ENCODE measurements around the gene SERPINH1.

Gene SERPINH1

GRCh38 chr11:75533896-75534258, 28.2 kb upstream of the SERPINH1 start:
- DNase-seq, result no peak

DNA sequence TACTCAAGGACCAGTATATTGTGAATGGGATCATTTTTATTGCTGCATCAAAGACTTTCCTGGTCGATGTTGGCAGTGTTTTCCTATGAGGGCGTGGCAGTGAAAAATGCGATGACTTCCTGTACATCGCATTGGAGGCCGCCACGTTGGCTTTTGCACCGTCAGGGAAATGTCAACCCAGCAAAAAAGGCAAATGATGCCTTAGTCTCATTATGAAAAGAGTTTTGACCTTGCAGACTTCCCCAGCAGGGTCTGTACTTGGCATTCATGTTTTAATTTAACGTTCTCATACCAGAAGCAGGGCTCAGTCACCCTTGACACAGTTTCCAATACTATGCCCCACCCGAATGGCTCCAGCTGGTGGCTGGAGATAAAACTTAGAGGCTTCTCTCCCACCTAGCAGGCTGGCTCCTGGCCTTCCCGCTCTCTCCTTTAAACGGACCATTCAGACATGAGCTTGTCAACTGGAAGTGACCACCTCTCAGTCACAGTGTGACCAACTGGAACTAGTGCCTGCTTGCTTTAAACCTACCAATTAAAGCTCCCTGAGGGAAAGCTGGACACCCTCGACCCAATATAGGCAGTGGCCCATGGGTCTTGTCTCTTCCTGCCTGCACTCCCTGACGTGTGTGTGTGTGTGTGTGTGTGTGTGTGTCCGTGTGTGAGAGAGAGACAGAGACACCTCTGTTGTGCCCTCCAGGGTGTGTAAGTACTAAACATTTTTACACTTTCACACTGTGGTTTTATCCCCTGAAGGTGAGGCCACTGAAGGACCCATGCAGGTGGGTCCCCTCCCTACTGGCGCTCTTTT, 27.6 kb upstream of the SERPINH1 start:
- no peak for DNase-seq

DNA sequence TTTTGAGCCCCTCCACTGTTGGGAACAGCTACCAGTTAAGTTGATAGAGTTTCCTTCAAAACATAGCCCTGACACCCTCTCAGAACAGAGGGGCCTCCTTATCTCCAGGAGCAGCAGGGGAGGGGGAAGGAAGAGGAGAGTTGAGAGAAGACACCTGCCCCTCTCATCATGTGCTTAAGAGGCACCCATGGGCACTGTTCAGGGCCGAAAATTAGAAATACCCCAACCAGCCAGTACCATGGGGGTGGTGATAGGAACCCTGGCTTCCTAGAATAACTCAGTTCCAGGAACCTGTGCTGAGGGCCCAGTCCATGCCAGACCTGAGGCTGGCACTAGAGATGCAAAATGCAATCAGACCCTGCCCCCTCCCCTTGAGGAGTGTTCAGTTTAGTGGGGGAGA, 27.0 kb upstream of the SERPINH1 start:
- no peak for DNase-seq

- DNase-seq, result peak; percentile 16
Measured at GRCh38 chr11:75536786-75537641, 25.0 kb upstream of the SERPINH1 start.

- no peak for DNase-seq
Measured at GRCh38 chr11:75537740-75538139, 24.3 kb upstream of the SERPINH1 start.

GRCh38 chr11:75538150-75538942, 23.7 kb upstream of the SERPINH1 start:
- DNase-seq, result no peak

- DNase-seq, result no peak
Measured at GRCh38 chr11:75539459-75540334, 22.4 kb upstream of the SERPINH1 start.

- DNase-seq, result no peak
Measured at GRCh38 chr11:75541193-75542087, 20.6 kb upstream of the SERPINH1 start.

GRCh38 chr11:75542088-75542438, 20.0 kb upstream of the SERPINH1 start:
- no peak for DNase-seq

DNA sequence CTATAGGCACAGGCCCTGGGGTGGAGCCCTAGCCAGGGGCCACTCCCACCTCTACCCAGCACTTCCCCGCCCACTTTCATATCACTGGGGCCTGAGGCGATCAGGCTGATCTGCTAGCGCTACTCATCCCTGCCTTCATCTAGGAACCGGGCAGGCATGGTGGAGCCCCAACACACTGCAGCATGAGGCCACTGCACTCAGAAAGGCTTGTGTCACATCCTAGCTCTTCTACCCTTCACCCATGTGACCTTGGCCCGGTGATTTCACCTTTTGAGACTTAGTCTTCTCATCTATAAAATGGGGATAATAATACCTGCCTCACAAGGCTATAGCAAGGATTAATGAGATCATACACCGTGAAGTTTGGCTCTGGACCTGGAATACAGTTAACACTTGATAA, 18.2 kb upstream of the SERPINH1 start:
- no peak for DNase-seq

GRCh38 chr11:75547177-75547576, 14.9 kb upstream of the SERPINH1 start:
- no peak for DNase-seq

DNA sequence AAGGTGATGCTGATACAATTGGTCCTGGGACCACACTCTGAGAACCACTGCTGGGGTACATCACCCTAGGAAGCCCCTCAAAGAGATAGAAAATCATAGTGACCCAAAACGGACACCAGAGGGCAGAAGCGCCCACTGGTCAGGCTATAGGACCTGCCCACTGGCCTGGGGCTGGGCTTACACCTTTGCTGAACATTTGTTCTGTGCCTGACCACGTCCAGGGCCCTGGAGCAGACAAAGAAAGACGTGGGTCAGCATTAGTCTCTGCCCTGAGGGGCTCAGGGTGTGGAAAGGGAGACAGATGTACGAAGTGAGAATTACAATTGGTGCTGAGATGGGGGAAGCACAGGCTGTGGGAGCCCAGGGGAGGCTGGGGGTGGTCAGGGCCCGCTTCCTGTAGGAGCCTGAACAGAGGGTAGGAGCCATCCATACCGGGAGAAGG, 14.4 kb upstream of the SERPINH1 start:
- no peak for DNase-seq

- no peak for DNase-seq
Measured at GRCh38 chr11:75548595-75549272, 13.3 kb upstream of the SERPINH1 start.

- DNase-seq, result no peak
Measured at GRCh38 chr11:75549370-75549958, 12.6 kb upstream of the SERPINH1 start.

GRCh38 chr11:75553182-75553581, 8.9 kb upstream of the SERPINH1 start:
- DNase-seq, result no peak

DNA sequence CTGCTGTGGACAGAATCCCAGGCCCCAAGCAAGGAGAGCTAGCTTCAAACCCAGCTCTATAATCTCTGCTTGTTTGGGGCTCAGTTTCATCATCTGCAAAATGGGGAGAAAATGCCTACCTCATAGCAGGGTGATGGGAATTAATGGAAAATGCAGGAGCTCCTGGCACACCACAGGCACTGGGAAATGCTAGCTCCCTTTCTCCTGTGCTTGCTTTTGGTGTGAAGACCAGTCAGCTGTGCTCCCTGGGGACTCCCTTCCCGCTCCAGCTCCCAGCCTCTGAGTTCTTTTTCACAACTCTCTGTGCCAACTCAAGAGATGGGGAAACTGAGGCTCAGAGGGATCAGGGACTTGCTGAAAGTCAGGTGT, 8.2 kb upstream of the SERPINH1 start:
- DNase-seq, result no peak

DNA sequence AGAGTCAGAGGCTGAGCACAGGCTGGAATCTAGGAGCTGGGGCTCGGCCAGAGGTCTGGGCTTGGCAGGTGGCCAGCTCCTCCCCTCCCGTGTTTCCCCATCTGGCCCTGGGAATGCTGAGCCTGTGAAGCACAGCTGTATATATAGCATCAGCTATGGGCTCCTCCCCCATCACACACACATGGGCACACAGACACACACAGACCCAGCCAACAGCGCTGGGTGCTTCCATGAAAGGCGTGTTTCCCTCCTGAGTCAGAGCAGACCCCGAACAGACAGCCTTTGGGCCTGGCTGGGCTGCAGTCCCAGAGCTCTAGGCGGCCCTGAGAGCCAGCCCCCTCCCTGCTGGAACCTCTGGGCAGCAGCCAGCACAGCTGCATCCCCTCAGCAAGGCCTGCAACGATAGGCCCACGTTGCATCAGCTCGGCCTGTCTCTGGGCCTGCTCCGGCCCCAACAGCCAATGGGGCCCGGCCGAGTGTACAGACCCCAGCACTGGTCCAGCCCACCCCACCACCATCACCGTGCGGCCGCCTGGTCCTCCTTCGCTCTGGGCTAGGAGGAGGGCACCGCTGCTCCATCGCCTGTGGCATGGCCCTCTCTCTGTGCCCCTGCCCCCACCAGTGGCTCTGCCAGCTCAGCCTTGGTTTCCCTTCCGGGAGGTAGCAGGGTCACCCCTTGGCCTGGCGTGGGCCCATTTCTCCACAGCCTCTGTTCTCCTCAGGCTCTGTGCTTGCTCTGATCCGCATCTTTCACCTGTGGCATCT, 7.6 kb upstream of the SERPINH1 start:
- DNase-seq, result no peak

GRCh38 chr11:75555079-75555811, 6.8 kb upstream of the SERPINH1 start:
- no peak for DNase-seq

- no peak for DNase-seq
Measured at GRCh38 chr11:75556275-75556674, 5.8 kb upstream of the SERPINH1 start.

Measured in GF-D8 (cell line).